Left lobe of liver (tissue), 2 donors: ENCODE data around the gene SNPH. TPM values are rescaled to one million over a fixed set of nuclear protein-coding genes. Genes with fewer than 3 reads are reported as not detected.
A peak's percentile ranks its signal among the peaks of the same experiment; 100 is the strongest.
"Not testable (repeated sequence)": the region's sequence is repeated elsewhere in the genome, so short reads cannot be mapped to it uniquely, and the experiment has no call there.

Experiments used
- ATAC-seq: fragments of 200-7000 bp; cut with Tn5 transposase; one replicate; pipeline ENCODE4 v1.9.1; 2020; ENCODE audit warnings: mild to moderate bottlenecking, moderate library complexity
- DNase-seq: peaks from one replicate; pipeline ENCODE4 v3.0.0-alpha.2; 2020; ENCODE audit warnings: low spot score
- total RNA-seq: library from RNA; stranded (reverse); gene quantifications from one replicate; pipeline ENCODE4 v1.2.1, GENCODE V29; 2021
- donor health status: DM: no; HTN: no; CAD: no; lungs with moderate emphysema.
- donor health status: DM: no; HTN: yes; CAD: no.

The SNPH gene
- total RNA-seq, 1 donor from 2014 or later: 0.20 TPM

DNA sequence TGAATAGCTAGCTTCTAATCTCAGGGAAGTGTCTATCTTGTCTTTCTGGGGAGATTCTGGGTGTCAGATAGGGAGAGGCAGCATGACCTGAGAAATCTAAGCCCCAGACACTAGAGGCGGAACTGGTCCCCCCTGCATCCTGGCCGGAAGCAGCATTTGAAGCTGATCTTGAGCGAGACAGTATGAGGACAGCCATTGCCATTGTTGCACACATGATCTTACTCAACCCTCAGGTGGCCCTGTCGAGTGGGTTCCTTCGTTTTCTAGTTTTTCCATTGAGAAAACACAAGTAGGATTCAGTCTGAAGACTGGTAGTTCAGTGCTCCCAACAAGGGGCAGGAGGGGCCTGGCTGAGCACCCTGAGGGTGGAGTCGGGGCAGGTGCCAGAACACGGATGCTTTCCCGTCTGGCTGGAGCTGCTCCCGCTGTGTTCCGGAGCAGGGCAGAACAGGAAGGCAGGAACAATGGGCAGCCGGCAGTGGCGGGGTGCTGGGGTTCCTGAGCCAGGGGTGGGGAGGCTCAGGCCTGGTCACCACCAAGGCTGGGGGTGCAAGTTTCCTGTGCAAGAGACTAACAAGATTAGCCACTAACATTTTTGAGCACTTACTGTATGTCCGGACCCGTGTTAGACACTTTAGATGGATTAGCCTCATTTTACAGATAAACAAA is 70.7 kb downstream of the SNPH start:
- peak; percentile 84 for DNase-seq
- ATAC-seq: peak; percentile 93

DNA sequence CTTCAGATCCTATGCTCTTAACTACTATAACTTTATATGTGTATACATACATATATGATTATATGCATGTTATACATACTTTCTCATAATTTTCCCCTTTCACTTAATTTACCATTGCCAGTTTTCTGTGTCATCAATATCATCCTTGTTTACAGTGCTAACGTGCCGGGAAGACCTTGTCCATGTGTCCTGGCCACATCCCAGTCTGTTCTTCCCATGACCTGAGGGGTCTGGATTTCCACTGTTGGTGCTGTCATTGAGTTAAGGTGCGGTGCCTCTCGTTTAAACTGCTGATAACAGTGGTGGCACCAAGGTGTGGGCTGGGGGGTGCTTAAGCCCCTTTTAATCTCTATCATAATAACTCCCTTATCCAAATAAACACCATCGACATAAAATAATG is 71.3 kb downstream of the SNPH start:
- DNase-seq (no peak), ATAC-seq (no peak)

DNA sequence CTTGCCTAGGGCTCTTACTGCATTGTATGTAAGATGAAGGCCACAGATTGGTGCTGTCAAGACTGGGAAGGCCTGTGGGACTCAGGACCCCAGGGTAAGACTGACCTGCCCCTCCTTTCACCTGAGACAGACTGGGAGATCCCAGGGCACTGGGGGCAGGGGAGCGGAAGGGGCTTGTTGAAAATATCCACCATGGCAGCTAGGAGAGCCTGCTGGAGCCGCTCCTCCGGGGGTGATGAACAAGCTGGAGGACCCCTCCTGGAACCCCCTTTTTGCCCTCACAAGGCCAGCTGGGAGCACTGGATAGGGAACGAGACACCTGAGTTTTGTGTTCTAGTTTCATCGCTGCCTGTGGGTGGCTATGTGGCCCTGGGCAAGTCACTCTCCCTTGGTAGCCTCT is 72.0 kb downstream of the SNPH start:
- no peak for ATAC-seq
- DNase-seq: peak; percentile 43

DNA sequence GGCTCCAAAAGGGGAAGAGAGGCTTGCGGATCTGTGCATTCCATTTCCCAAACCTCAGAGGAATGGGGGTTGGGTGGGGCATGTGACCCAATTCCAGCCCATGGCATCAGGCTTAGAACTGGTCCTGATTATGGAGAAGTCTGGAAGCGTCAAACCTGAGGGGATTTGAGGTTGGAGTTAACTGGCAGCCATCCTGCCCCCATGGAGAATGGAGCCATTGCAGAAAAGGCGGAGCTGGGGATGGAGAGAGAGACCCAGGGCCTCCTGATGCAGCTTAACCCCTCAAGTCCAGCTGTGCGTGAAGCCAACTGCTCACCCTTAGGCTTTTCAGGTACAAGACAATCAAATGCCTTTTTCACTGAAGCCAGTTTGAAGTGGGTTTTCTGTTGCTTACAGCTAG is 72.7 kb downstream of the SNPH start:
- ATAC-seq (no peak), DNase-seq (no peak)

DNA sequence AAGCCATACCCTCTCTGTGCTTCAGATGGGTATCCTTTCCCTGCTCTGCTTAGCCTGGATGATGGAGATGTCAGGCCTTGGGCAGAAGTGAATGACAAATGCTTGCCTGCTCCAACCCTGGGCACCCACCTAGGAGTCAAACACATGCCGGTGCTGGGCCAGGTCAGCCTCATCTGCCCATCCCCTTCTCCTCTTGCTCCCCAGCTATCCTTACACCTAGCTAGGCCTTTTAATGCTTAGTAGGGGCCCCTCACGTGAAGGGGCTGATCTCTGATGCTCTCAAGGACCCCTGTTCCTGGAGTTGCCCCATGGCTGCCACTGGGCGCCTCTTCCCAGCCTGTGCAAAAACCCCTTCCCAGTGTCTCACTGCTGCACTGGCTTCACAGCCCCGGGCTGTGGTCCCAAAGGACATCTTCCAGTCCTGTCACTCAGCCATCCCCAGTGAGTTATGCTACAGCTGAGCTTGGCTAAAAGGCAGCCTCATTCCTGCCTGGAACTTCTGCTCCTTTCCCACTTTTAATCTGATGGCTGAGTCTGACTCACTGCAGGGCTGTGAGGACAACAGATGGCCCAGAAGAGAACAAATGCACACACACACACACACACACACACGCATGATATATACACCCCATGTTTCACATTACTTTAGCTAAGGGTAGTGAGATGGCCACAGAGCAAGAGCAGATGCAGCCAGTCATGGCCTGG is 75.6 kb downstream of the SNPH start:
- ATAC-seq (no peak), DNase-seq (no peak)

DNA sequence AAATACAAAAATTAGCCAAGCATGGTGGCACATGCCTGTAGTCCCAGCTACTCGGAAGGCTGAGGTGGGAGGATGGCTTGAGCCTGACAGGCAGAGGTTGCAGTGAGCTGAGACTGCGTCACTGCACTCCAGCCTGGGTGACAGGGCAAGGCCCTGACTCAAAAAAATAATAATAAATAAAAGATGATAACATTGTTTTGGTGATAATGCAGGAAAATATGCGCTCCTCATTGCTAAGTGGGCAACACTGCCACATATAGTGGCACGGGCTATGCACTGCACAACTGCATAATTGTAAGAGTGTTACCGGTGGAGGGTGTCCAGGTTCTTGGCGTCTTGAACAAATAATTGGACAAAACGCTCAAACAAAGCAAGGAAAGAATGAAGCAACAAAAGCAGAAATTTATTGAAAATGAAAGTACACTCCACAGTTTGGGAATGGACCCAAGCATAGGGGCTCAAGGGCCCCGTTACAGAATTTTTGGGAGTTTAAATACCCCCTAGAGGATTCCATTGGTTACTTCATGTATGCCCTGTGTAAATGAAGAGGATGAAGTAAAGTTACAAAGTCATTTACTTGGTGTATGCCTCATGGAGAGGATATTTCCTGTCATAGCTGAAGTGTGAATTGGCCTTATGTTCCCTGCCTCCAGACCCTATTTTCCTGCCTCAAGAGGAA is 77.5 kb downstream of the SNPH start:
- not testable (repeated sequence) for DNase-seq, ATAC-seq

DNA sequence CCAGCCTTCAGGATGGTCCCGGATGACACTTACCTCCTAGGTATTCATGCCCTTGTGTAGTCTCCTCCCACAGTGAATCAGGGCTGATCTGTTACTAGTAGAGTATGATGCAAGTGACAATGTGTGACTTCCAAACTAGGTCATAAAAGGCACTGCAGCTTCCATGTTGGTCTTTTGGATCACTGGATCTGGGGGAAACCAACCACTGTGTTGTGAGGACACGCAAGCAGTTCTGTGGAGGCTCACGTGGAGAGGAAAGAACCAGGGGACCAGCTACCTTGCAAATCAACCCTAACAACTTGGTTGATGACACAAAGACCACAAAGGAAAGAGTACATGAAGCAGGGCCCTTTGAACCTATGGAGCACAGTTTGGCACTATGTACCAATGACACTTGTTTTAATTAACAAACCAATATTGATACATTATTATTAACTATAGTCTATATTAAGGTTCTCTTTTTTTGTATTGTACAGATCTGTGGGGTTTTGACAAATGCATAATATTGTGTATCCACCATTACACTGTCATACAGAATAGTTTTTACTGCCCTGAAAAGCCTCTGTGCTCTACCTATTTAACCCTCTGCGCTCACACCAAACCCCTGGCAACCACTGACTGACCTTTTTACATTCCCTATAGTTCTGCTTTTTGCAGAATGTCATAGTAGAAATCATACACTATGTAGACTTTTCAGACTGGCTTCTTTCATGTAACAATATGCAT is 79.1 kb downstream of the SNPH start:
- DNase-seq: no peak
- ATAC-seq: no peak

DNA sequence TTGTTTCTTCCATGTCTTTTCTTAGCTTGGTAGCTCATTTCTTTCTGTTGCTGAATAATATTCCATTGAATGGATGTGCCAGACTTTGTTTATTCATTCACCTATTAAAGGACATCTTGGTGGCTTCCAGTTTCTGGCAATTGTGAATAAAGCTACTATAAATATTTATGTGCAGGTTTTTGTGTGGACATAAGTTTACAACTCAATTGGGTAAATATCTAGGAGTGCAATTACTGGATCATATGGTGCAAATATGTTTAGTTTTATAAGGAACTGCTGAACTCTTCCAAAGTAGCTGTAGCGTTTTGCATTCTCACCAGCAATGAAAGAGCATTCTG is 79.6 kb downstream of the SNPH start:
- no peak for DNase-seq
- ATAC-seq: no peak

DNA sequence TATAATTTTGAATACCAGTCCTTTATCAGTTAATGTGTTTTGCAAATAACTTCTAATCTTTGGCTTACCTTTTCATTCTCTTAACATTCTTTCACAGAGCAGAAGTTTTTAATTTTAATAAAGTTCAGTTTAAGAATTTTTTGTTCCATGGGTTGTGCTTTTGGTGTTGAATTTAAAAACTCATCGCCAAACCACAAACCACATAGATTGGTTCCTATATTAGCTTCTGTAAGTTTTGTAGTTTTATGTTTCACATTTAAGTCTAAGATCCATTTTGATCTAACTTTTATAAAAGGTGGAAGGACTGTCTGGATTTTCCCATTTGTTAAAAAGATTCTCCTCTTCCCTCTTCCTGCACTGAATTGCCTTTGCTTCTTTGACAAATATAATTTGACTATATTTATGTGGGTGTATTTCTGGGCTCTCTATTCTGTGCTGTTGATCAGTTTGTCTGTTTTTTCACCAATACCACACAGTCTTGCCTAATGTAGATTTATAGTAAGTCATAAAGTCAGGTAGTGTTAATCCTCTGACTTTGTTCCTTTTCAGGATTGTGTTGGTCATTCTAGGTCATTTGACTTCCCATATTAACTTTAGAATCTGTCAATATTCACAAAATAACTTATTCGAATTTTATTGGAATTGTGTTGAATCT is 80.3 kb downstream of the SNPH start:
- DNase-seq: no peak
- no peak for ATAC-seq

DNA sequence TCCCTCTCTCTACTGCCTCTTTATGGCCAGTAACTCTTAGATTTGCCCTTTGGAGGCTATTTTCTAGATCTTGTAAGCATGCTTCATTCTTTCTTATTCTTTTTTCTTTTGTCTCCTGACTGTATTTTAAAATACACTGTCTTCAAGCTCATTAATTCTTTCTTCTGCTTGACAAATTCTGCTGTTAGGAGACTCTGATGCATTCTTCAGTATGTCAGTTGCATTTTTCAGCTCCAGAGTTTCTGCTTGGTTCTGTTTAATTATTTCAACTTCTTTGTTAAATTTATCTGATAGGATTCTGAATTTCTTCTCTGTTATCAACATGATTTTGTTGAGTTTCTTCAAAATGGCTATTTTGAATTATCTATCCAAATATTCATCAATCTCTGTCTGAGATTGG is 87.9 kb downstream of the SNPH start:
- ATAC-seq (no peak), DNase-seq (no peak)

DNA sequence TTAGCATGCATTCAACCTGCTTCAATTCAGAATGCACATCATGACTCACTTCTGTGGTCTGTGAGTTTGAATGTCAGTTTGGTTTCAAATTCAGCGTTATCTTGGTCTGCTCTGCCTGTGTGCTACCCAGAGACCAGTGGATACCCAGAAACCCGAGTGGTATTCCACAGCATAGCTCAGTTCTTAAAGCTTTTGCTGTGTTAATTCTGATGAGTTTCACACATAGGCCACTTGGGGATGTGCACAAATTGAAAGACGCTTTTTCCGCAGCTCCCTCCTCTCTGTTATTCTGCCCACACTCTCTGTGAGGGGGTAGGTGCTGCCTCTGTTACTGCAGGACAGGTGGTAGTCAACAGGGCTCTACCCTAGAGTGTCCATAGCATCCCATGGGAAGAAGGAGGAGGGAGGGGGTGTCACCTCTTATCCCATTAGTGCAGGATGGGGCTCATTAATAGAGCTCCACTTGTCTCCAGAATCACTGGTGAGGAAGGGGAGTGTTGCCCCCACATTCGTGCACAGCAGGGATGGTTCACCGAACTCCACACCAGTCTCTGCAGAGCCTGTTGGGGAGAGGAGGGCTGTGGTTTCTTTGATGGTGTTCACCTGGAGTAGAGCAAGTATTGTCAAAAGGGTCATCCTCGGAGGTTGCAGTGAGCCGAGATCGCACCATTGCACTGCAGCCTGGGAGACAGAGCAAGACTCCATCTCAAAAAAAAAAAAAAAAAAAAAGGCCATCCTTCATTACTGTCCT is 92.0 kb downstream of the SNPH start:
- DNase-seq (no peak), ATAC-seq (no peak)

Other genes starting within 250 kb of the SNPH start
- 99.7 TPM for gene PSMF1, start 147.7 kb upstream of the SNPH start, total RNA-seq
- 1.2 TPM for gene TMEM74B, start 81.3 kb upstream of the SNPH start, total RNA-seq
- gene C20orf202, start 62.8 kb upstream of the SNPH start, total RNA-seq: not detected
- gene RAD21L1, start 40.2 kb upstream of the SNPH start, total RNA-seq: not detected
- gene SDCBP2, start 62.8 kb downstream of the SNPH start, total RNA-seq: 6.4 TPM
- gene FKBP1A, start 126.8 kb downstream of the SNPH start, total RNA-seq: 61.5 TPM
- gene NSFL1C, start 200.6 kb downstream of the SNPH start, total RNA-seq: 43.5 TPM
- gene SIRPB2, start 225.1 kb downstream of the SNPH start, total RNA-seq: 0.50 TPM